ENCODE results near the gene RC3H2.

The RC3H2 gene, protein sequence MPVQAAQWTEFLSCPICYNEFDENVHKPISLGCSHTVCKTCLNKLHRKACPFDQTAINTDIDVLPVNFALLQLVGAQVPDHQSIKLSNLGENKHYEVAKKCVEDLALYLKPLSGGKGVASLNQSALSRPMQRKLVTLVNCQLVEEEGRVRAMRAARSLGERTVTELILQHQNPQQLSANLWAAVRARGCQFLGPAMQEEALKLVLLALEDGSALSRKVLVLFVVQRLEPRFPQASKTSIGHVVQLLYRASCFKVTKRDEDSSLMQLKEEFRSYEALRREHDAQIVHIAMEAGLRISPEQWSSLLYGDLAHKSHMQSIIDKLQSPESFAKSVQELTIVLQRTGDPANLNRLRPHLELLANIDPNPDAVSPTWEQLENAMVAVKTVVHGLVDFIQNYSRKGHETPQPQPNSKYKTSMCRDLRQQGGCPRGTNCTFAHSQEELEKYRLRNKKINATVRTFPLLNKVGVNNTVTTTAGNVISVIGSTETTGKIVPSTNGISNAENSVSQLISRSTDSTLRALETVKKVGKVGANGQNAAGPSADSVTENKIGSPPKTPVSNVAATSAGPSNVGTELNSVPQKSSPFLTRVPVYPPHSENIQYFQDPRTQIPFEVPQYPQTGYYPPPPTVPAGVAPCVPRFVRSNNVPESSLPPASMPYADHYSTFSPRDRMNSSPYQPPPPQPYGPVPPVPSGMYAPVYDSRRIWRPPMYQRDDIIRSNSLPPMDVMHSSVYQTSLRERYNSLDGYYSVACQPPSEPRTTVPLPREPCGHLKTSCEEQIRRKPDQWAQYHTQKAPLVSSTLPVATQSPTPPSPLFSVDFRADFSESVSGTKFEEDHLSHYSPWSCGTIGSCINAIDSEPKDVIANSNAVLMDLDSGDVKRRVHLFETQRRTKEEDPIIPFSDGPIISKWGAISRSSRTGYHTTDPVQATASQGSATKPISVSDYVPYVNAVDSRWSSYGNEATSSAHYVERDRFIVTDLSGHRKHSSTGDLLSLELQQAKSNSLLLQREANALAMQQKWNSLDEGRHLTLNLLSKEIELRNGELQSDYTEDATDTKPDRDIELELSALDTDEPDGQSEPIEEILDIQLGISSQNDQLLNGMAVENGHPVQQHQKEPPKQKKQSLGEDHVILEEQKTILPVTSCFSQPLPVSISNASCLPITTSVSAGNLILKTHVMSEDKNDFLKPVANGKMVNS

GRCh38 chr9:122904823-122905710 lies at the start of gene RC3H2:
RC3H2 (minus strand) TSS chr9:122905359; CDS start chr9:122897509, 7,850 bp downstream.
- DNase-seq (ENCODE audit: low read depth in 2 of 2): peak; percentile 93 to 95

- no peak for DNase-seq (ENCODE audit: low read depth in 2 of 2)
These were observed 49.1 kb upstream of the RC3H2 start for GRCh38 chr9:122954253-122954691.

- no peak for DNase-seq (ENCODE audit: low read depth in 2 of 2)
These were observed 45.9 kb upstream of the RC3H2 start for GRCh38 chr9:122951056-122951455.

DNA sequence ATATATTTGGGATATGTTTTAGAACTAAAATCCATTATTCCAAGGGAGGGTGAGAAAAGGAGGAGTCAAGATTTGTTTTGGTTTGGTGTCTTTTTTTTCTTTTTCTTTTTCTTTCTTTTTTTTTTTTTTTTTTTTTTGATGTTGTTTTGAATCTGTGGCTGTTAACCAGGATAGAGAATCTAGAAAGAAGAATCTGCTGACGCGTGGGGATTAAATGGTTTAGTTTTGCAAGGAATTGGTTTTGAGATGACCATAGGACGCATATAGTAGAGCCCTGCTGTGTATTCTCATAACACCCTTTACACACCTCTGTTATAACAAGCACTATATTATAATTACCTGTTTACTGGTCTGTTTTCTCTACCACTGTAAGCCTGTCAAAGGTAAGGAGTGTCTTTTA lies 45.1 kb upstream of the RC3H2 start:
- DNase-seq (ENCODE audit: low read depth in 2 of 2): no peak

DNA sequence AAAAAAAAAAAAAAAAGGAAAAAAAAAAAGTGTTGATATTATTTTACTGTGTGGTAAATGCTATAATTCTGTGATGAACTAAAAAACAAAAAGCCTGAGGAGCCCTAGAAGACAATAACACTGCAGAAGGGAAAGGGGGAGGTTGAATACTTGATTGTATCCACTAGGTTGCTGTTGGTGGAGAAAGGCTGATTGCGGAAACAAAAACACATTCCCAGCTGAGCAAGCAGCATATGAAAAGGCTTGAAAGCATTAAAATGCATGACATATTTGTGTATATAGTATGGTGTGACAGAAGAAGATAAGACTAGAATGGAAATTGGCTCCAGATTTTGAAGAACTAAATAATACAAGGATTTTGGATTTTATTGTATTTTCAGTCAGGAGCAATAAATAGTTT lies 44.5 kb upstream of the RC3H2 start:
- no peak for DNase-seq (ENCODE audit: low read depth in 2 of 2)

DNA sequence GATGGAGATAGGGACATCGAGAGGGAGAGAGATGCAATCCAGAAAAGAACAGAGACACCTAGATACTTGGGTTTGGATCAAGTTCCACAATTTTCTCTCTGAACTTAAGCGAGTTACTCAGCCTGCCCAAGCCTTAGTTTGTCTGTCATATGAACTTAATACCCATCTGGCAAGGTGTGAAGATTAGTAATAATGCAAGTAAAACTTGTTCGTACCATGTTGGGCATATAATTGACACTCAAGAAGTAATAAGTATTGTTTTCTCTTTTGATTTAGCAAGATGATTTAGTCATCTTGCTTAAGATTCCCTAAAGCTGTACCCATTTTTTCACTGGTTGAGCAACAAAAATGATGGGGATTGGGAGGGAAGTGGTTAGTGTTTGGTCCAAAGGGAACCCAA lies 43.2 kb upstream of the RC3H2 start:
- DNase-seq (ENCODE audit: low read depth in 2 of 2): no peak

DNA sequence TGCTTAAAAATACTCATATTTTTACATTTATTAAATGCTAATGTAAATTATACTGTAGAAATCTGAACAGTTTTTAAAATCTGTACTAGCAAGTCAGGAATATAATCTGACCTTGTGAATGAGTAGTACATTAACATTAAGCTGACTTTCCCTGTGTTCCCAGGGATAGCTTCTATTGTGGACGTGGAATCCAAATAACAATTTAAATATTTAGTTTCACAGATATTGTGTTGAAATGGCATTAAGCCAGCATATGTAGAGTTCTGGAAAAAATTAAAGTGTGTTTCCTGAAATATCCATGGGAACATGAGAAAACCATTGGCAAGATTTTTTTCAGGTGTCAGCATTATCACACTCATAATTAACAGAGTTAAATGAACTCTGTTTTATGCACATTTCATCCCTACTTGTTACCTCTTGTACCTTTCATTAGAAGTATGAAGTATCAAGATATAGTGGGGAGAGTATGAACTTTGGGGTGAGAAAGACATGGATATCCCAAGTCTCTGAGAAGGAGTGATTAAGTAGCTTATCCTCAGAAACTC lies 41.4 kb upstream of the RC3H2 start:
- DNase-seq (ENCODE audit: low read depth in 2 of 2): no peak

DNA sequence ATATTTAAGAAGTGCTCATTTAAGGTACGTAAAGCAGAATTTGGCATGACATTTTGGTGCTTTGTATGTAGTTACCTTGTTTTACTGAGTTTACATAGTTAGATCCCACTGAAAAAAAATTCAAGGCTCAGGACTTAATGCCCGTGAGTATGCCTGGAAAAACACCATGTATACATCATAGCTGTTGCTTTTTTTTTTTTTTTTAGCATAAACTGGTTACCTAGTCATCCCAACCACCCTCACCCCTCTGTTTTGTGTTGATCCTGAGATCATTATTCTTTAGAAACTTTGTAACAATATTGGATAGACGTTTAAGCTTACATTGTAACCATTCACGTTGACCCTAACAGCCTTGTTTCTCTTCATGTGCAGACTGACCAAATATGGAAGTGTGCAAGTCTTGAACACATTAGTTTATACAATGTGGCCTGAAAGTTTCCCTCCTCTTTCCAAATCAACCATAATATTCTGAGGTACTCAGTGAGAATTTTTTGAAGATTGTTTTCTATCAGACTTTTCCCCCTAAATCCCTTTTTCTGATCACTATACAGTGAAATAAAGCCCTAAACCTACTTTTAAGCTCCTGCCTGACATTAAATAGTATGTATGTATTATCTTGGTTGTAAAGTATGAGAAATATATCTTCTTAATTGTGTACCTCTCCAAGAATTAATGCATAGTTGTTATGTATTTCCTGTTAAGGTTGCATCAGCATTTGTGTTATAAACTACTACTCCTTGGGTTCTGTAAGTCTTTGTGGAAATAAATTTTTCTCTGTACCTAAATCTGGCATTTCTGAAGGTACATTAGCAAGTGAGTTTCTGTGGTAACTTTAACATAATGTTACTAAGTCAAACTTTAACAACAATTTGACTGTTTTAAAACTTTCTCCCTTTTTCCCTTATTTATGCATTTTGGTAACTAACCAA lies 40.1 kb upstream of the RC3H2 start:
- no peak for DNase-seq (ENCODE audit: low read depth in 2 of 2)

DNA sequence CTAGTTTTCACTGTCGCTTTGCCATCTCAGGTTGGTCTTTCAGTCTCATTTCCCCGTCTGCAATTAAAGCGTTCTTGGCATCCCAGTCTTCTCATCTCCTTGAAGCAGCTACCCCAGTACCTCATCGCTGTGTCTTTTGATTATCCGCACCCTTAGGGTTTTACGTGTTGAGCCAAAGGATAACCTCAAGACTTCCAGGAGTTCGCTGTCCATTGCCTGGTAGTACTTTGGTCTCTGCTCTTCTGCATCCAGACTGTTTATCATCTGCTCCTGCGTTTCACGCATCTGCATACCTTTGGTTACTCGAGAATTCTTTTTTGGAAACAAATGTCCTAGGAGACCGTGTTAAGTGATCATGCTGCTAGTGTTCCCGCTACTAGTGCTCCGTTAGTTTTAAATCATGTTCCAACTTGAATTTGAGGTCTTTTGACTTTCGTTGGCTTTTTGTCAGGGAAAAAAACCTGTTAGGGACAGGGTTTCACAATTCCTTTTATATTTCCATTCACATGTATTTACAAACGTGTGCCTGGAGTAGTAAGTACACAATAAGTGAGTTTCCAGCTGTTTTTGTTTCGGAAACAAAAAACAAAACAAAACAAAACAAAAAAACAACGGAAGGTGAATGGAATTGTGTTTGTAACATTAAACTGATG lies 36.5 kb upstream of the RC3H2 start:
- DNase-seq (ENCODE audit: low read depth in 2 of 2): no peak

DNA sequence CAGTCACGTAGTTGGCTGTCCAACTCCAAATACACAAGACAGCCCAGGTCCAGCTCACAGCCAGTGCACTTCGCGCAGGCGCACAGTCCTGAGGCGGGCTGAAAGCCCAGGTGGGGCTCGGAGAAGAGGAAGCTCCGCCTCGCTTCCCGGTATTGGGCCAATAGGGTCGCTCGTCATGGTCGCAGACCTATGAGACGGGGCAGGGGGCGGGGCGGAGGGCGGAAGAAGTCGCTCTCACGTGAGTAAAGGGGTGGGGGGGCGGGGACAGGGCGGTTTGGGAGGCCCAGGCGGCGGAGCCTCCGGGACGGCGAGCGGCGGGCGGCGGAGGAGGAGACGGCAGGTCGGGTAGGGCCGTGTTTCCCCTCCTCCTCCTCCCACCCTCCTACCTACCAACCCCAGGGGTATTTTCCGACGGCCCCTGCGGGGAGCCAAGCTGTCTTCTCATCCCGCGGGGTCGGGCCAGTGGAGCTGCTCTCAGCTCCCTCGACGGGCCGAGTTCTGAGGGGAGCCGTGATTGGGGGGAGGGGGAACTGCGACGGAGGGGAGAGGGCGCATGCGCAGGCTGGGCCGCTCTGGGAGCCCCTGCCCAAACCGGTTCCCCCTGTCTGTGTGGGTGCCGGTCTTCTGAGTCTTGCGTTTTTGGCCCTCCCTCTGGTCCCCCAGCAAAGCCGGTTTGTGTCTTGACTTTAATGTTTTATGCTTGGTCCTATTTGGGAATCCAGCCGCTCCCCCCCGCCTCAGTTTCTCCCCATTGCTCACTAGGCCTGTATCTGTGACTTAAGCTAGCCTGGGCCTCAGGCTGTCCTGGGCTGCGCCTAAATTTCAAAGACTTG lies 35.8 kb upstream of the RC3H2 start, which contains the start of gene RABGAP1:
Gene RABGAP1, plus strand, starts transcription at position 272 of the 833 bp plus-strand sequence. CDS start 16,040 bp downstream, outside the sequence.
- peak; percentile 97 to 98 for DNase-seq (ENCODE audit: low read depth in 2 of 2)

GRCh38 chr9:122940454-122940748 lies 35.2 kb upstream of the RC3H2 start:
- DNase-seq (ENCODE audit: low read depth in 2 of 2): no peak

DNA sequence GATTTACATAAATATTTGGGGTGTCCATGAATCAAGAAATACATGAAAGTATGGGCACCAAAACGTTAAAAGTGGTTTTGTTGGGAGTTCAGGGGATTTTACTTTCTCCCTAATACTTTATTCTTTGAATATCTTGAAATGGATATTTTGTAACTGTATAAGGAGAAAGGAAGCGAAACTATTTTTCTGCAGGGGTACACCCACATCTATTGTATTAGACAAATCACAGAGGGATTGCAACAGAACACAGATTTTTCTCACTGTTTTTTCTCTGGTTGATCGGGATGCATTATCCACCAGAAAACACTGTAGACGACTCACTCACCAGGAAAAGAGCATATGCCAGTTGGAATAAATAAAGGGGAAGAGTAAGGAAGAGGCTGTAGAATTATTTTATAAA lies 34.4 kb upstream of the RC3H2 start:
- no peak for DNase-seq (ENCODE audit: low read depth in 2 of 2)

DNA sequence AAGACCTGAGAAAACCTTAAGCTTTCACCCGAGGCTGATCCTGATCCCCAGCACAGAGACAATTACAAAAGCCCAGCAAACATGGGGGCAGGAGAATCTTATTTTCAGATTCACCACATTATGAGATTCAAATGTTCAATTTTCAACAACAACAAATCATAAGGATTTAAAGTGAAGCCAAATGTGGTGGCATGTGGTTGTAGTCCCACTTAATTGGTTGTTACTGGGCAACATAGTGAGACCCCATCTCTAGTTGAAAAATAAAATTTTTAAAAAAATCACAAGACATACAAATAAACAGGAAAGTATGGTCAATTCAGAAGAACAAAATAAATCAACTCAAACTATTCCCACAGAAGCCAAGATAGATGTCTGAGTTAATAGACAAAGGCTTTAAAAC lies 31.7 kb upstream of the RC3H2 start:
- DNase-seq (ENCODE audit: low read depth in 2 of 2): no peak

DNA sequence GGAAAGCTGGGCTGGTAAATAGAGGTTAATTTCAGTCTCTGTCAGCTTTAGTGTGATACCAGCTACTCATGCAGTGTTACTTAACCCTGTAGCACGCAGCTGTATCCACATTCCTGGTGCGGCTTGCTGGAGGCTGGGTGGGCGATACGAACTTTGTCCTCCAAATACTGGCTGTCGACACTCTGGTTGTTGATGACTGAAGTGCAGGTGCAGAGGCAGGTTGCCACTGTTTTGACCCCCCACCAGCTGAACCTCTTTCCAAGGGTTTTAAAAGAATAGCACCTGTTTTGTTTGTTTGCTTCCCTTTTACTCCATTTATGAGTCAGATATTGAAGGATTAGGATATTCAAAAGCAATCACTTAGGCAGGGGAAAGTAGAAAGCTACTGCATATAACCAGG lies 31.3 kb upstream of the RC3H2 start:
- DNase-seq (ENCODE audit: low read depth in 2 of 2): no peak

- peak; percentile 89 to 91 for DNase-seq (ENCODE audit: low read depth in 2 of 2)
These were observed 26.3 kb upstream of the RC3H2 start, which contains the start of gene ZBTB26 for GRCh38 chr9:122931226-122932121. ZBTB26 (minus strand) TSS chr9:122931512; CDS start chr9:122919934, 11,578 bp downstream.

DNA sequence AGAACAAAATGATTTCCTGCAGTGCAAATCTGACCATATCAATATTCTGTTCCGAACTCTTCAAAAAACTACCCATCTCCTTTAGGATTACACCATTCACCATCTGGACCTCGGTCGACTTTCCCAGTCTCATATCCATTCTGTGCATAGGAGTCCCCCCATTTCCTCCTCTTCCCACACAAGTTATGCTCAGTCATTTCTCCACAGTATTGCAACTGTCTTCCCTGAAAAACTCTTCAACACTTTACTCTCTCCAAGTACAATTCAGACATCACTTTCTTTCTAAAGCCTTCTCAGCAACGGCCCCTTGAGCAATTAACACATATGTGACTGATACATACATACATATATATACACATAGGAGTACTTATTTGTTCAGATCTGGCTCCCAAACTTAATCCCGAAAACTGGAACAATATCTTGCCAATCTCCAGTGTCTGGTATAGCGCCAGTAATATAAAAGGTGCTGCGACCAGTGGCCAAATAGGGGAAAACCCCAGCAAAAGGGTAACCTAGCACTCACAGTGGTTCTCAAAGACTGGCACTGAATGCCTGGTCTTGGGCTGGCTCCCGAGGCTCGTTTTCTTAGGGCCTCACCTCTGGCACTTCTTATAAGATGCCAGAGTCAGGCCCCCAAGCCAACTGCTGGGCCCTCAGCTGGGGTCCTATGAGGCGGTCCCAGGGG lies 25.5 kb upstream of the RC3H2 start:
- no peak for DNase-seq (ENCODE audit: low read depth in 2 of 2)

Data from stimulated activated CD8-positive, alpha-beta memory T cell treated with anti-CD3 and anti-CD28 coated beads, Interleukin-15, amount 100 ng/mL, for 48 hours (primary cell).